Endothelial cell of umbilical vein (primary cell): ENCODE measurements around the gene TCP10L. TPM values are rescaled to one million over a fixed set of nuclear protein-coding genes. Genes with fewer than 3 reads are reported as not detected.

Source experiments
- BruUV-seq: library from RNA; stranded (reverse); fragments of 400-500 nt; replicated peaks from 2 replicates; lab custom pipeline; 2021; lab: Mats Ljungman, UMichigan
- CTCF ChIA-PET: fragments of 300-600, 350-600 bp; sonication (Branson Sonifier 250); formaldehyde crosslinking; loops from one replicate; lab custom pipeline; 2021; ENCODE audit warnings: antibody characterized with exemption, inconsistent platforms; lab: Charles Lee
- POLR2A ChIA-PET: fragments of 300-600, 350-600 bp; sonication (Branson Sonifier 250); formaldehyde crosslinking; loops from one replicate; lab custom pipeline; 2021; ENCODE audit warnings: antibody characterized with exemption, inconsistent platforms; lab: Charles Lee
- DNase-seq: peaks from one replicate; pipeline ENCODE4 v3.0.0-alpha.2; 2011; ENCODE audit warnings: low read depth, low spot score
- FAIRE-seq: peaks from 2 replicates; lab custom pipeline; 2011; peaks lifted over from hg19 to GRCh38; lab: Jason Lieb, UNC
- H2AFZ ChIP-seq: 2 replicates; pipeline ENCODE4 v1.6.0; 2012; ENCODE audit warnings: low read depth, low read length, control low read depth, inconsistent platforms
- H3K27ac ChIP-seq: 2 replicates; pipeline ENCODE4 v1.5.1; 2011; ENCODE audit warnings: low read depth, mild to moderate bottlenecking, control low read depth, low read length, moderate library complexity; ENCODE audit not compliant: insufficient read depth
- H3K27me3 ChIP-seq, 2 experiments: 2 replicates each; pipeline versions ENCODE4 v1.6.0 to v1.6.1; 2011; ENCODE audit warnings: low read length in 2 of 2, mixed read lengths in 1 of 2; ENCODE audit not compliant: control insufficient read depth in 2 of 2, insufficient read depth in 2 of 2
- H3K36me3 ChIP-seq, 2 experiments: 2 replicates in 1 of 2; 3 replicates in 1 of 2; pipeline ENCODE4 v1.5.1; 2011; ENCODE audit warnings: low read length in 2 of 2, mild to moderate bottlenecking in 1 of 2, moderate library complexity in 1 of 2; ENCODE audit not compliant: control insufficient read depth in 2 of 2, insufficient read depth in 2 of 2; ENCODE audit errors: extremely low read depth in 1 of 2
- H3K4me1 ChIP-seq: 3 replicates; pipeline ENCODE4 v1.5.1; 2011; ENCODE audit warnings: mild to moderate bottlenecking, low read length; ENCODE audit not compliant: control insufficient read depth, insufficient read depth; ENCODE audit errors: extremely low read depth
- H3K4me2 ChIP-seq: 2 replicates; pipeline ENCODE4 v1.6.1; 2011; ENCODE audit warnings: low read length, control low read depth, mixed read lengths; ENCODE audit not compliant: insufficient read depth
- H3K4me3 ChIP-seq, 3 experiments: fragments of 200-600 bp in 1 of 3; sonication (generic), shearing (Covaris generic) in 1 of 3; replicated peaks in 1 of 3; 2 replicates each; pipeline ENCODE4 v1.5.1; 2011 to 2016; ENCODE audit warnings: control low read depth in 3 of 3, low read length in 3 of 3, mild to moderate bottlenecking in 2 of 3, inconsistent platforms in 1 of 3, low read depth in 1 of 3, moderate library complexity in 1 of 3; ENCODE audit not compliant: insufficient read depth in 1 of 3
- H3K79me2 ChIP-seq: 2 replicates; pipeline ENCODE4 v1.6.0; 2012; ENCODE audit warnings: low read length, inconsistent platforms; ENCODE audit not compliant: control insufficient read depth, insufficient read depth
- H3K9ac ChIP-seq: replicated peaks from 2 replicates; pipeline ENCODE3; 2011; ENCODE audit warnings: low read length, control low read depth; ENCODE audit not compliant: insufficient read depth; ENCODE audit errors: extremely low read depth
- H3K9me1 ChIP-seq: replicated peaks from 3 replicates; pipeline ENCODE4 v1.6.0; 2011; ENCODE audit warnings: mild to moderate bottlenecking, low read length; ENCODE audit not compliant: control insufficient read depth, insufficient read depth; ENCODE audit errors: extremely low read depth
- H3K9me3 ChIP-seq: replicated peaks from 2 replicates; pipeline ENCODE4 v1.5.1; 2012; ENCODE audit warnings: low read length, inconsistent platforms; ENCODE audit not compliant: control insufficient read depth, insufficient read depth
- H4K20me1 ChIP-seq: replicated peaks from 2 replicates; pipeline ENCODE3; 2011; ENCODE audit warnings: mild to moderate bottlenecking, low read length; ENCODE audit not compliant: control insufficient read depth, insufficient read depth; ENCODE audit errors: extremely low read depth
- CTCF ChIP-seq, 2 donors: IDR thresholded peaks; 1 replicate in 1 of 2; 2 replicates in 1 of 2; pipeline ENCODE4 v1.5.1; 2011; ENCODE audit warnings: low read length in 2 of 2, mild to moderate bottlenecking in 2 of 2, moderate library complexity in 2 of 2, control low read depth in 1 of 2, inconsistent platforms in 1 of 2, low read depth in 1 of 2; ENCODE audit not compliant: insufficient read depth in 1 of 2; ENCODE audit errors: extremely low read depth in 1 of 2
- EZH2 ChIP-seq: IDR thresholded peaks from 2 replicates; pipeline ENCODE4 v1.6.1; 2012; ENCODE audit warnings: borderline replicate concordance, low read depth, mild to moderate bottlenecking, moderate library complexity, low read length, inconsistent platforms; ENCODE audit not compliant: severe bottlenecking
- FOS ChIP-seq: IDR thresholded peaks from 2 replicates; pipeline ENCODE4 v1.6.1; 2011; ENCODE audit warnings: mild to moderate bottlenecking, low read length, moderate library complexity, borderline replicate concordance; ENCODE audit not compliant: insufficient read depth
- GATA2 ChIP-seq: IDR thresholded peaks from 2 replicates; pipeline ENCODE4 v1.7.0; 2011; ENCODE audit warnings: low read depth, mild to moderate bottlenecking, moderate library complexity, mixed read lengths, low read length; ENCODE audit not compliant: insufficient read length, insufficient read depth
- JUN ChIP-seq: IDR thresholded peaks from 2 replicates; pipeline ENCODE4 v1.6.1; 2011; ENCODE audit warnings: borderline replicate concordance, low read depth; ENCODE audit not compliant: insufficient read length, insufficient read depth
- MAX ChIP-seq: IDR thresholded peaks from 2 replicates; pipeline ENCODE4 v1.6.1; 2011; ENCODE audit not compliant: insufficient read depth, insufficient read length
- MYC ChIP-seq: IDR thresholded peaks from one replicate; pipeline ENCODE4 v1.6.1; 2011; ENCODE audit warnings: mild to moderate bottlenecking, low read depth, low read length
- POLR2A ChIP-seq: IDR thresholded peaks from 2 replicates; pipeline ENCODE4 v1.6.1; 2012; ENCODE audit warnings: low read depth, mild to moderate bottlenecking, control low read depth, low read length
- POLR2AphosphoS5 ChIP-seq: IDR thresholded peaks from 2 replicates; pipeline ENCODE4 v1.6.1; 2012; ENCODE audit warnings: low read depth, mild to moderate bottlenecking, control low read depth, low read length, moderate library complexity; ENCODE audit not compliant: insufficient read depth
- dilution Hi-C: fragments of 300-500 bp; cut with MboI; formaldehyde crosslinking; loops from one replicate; pipeline ENCODE4 v1.15.0; 2019; ENCODE audit warnings: low sequenced_read_pairs; ENCODE audit not compliant: extremely low pct_ligation_motif_present
- intact Hi-C: fragments of 100-400 bp; cut with micrococcal nuclease; formaldehyde crosslinking; loops from one replicate; pipeline ENCODE4 v1.10.0; 2022
- polyA plus RNA-seq, 4 experiments: library from polyadenylated mRNA; depleted of rRNA in 3 of 4; stranded (reverse) in 3 of 4; unstranded in 1 of 4; fragments of >200 nt; gene quantifications; 2 replicates each; pipeline versions ENCODE4 v1.2.1 to v1.2.3, GENCODE V29; 2011 to 2012; ENCODE audit warnings: missing spikeins in 1 of 4
- total RNA-seq: library from RNA; stranded (reverse); gene quantifications from 2 replicates; pipeline ENCODE4 v1.2.3, GENCODE V29; 2021

Gene TCP10L
- total and polyA plus RNA-seq, 2 donors (not counting 3 experiments of a cell fraction or from before 2014, with no cell fraction given): 0.07 TPM; not detected in 1

GRCh38 chr21:32529679-32530078, 55.6 kb downstream of the TCP10L start:
- Histone ChIP-seq H3K79me2 (no peaks in the 10 kb centered on the region), H3K4me2 (no peak overlapping the region), H3K27me3 (no peaks in the 10 kb centered on the region), H3K4me3 (no peak overlapping the region), H3K9me3 (no peaks in the 10 kb centered on the region), H2AFZ (no peak overlapping the region), H3K9me1 (no peaks in the 10 kb centered on the region), H3K4me1 (peaks cover 10% of the 10 kb centered on the region), H4K20me1 (no peaks in the 10 kb centered on the region), H3K36me3 (no peaks in the 10 kb centered on the region), H3K27ac (no peak overlapping the region), H3K9ac (no peak overlapping the region)
- POLR2A ChIA-PET: no interaction called here
- intact Hi-C loops (no loop called here), dilution Hi-C loops (no loop called here)
- no peak for DNase-seq
- TF ChIP-seq POLR2AphosphoS5 (no peak), CTCF (IDR thresholded peaks at IDR 0.05; ENCODE audit: extremely low read depth in 1 of 2, insufficient read depth in 1 of 2, low read depth in 1 of 2, low read length in 2 of 2) (no peak), FOS (no peak), EZH2 (no peak), GATA2 (no peak), MYC (no peak), MAX (no peak), JUN (no peak), POLR2A (no peak)
- peak; percentile 15 for FAIRE-seq
- CTCF ChIA-PET: interaction anchor here (1.2 to 2.0 kb wide), 2 partner anchors 15 to 40 kb away, joined by 3 to 4 read pairs; no protein-coding TSS in a partner anchor
- BruUV-seq: no TSS peak
